GM18498 (cell line): ENCODE results near the gene NOP9.
"Not testable (repeated sequence)": the region's sequence is repeated elsewhere in the genome, so short reads cannot be mapped to it uniquely, and the experiment has no call there.

Experiments
- ATAC-seq: cut with Tn5 transposase; IDR thresholded peaks from one replicate; pipeline ENCODE4 v1.9.1; 2021; ENCODE audit warnings: mild to moderate bottlenecking, moderate library complexity; ENCODE audit not compliant: unreplicated experiment

The NOP9 gene

DNA sequence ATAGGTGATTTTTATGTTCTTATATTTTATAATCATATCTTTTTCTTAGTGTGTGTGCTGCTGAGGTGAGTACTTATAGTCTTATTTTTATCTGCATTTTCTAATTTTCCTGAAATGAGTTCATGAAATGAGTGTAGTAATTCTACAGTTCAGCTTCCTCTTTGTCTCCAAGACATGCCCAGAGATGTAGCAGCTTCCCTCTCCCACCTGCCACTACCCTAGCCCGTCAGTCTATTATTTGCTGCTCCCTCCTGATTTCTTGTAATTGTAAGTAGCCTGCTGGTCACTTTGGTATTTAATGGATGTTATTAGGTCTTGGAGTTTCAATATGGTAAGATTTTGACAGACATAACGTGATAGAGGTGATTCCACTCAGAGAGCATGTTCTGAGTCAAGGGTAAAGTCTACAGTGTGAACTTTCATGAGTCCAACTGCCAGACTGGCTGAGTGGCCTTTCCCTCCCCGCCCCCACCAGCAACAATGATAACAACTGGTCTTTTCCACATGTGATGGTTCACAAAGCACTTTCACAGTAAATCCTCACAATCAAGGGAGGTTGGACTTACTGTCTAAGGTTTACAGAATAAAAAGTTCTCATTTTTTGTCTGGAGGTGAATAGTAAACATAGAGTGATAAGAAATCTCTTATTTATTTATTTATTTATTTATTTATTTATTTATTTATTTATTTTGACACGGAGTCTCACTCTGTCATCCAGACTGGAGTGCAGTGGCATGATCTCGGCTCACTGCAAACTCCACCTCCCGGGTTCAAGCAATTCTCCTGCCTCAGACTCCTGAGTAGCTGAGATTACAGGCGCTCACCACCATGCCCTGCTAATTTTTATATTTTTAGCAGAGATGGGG lies 44.4 kb downstream of the NOP9 start:
- ATAC-seq, result no peak

DNA sequence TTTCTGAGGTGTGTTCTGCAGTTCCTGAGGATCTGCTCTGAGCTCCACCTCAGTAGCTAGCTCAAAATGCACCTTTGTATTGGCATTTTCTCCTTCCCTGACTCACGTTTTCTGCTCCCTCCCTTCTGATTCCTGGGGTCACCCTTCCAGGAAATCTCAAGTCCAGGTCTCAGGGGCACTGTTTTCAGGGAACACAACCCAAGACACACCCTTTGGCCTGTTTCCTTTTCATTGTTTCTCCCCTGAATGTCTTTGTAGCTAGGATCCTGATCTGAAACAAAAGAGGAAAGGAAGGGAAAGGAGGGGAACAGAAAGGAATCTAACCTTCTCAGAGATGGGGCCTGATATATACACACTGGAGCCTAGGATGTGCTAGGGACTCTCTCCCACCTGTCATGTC lies 47.5 kb downstream of the NOP9 start:
- no peak for ATAC-seq

GRCh38 chr14:24348186-24348585 lies 48.5 kb downstream of the NOP9 start:
- ATAC-seq, result no peak

DNA sequence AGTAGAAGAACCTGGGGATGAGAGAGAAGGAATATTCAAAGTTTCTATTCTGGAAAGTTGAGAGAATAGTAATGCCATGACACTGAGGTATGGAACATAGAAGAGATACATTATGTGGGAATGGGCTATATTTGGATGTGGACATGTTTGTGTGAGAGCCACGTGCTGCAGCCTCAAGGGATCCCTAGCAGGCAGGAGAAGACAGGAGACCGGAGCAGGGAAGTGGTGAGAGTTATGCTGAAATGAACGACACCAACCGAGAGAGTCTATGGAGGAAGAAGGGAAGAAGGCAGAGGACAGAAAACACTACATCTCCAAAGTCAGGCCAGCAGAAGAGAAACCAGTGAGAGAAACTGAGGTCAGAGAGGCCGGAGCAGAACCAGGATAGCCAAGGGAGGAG lies 50.1 kb downstream of the NOP9 start:
- ATAC-seq, result no peak

GRCh38 chr14:24351517-24351916 lies 51.9 kb downstream of the NOP9 start:
- no peak for ATAC-seq

DNA sequence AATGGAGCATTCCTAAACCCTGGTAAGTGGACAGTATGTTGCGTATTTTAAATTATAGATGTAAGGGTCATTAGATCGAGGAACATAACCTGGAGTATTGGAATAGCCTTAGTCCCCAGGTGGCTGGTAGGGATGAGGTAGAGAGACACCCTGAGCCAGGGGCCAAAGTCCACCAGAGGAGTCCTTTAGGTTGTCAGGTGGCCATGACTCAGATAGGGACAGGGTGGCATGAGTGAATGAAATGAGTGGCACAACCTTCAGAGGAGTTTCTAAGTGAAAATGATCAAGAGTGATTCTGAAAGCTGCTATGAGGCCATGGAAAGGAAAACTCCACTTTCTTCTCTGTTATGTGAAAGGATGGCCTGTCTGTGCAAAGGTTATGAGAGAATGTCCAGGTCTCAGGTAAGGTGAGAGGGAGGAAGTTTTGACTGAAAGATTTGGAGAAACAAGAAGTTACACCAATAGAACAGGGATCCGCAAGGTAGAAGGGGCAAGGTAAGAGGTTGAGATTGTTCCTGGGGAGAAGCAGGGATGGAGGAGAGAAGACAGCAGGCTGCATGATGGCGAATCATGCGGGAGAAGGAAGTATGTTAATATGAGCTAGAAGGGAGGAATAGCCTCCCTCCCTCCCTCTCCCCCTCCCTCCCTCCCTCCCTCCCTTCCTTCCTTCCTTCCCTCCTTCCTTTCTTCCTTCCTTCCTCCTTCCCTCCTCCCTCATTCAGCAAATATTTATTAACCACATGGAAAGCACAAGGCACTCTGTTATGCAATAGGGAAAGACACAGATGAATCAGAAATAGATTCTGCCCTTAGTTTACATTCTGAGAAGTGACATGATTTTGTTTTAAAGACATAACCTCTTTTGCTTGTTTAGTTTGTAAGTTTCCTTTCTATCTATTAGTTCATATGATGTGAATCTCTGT lies 54.2 kb downstream of the NOP9 start:
- ATAC-seq, result no peak

- not testable (repeated sequence) for ATAC-seq
Measured at GRCh38 chr14:24354482-24354825, 54.8 kb downstream of the NOP9 start.

DNA sequence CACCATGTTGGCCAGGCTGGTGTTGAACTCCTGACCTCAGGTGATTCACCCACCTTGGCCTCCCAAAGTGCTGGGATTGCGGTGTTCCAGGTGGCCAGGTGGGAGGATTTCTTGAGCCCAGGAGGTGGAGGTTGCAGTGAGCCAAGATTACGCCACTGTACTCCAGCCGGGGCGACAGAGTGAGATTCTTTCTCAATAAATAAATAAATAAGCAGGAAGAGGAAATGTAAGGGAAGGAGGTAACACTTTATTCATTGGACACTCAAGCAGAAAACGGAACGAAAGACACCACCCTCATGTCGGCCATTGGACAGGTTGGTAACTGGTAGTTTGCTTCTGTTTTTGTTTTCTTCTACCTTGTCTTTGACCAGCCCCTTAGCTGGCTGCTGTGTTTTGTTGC lies 55.4 kb downstream of the NOP9 start:
- ATAC-seq, result no peak

- no peak for ATAC-seq
Measured at GRCh38 chr14:24356208-24356607, 56.6 kb downstream of the NOP9 start.
